CD14-positive monocyte (primary cell): ENCODE data around the gene TBX6. TPM values are rescaled to one million over a fixed set of nuclear protein-coding genes. Genes with fewer than 3 reads are reported as not detected.

ENCODE experiments used
- DNase-seq, 3 donors: peaks; one replicate each; pipeline ENCODE4 v3.0.0-alpha.2; 2011 to 2022
- H2AFZ ChIP-seq: 2 replicates; pipeline ENCODE4 v1.6.0; 2012; ENCODE audit warnings: mild to moderate bottlenecking, low read depth, low read length, inconsistent platforms; ENCODE audit not compliant: insufficient read depth, poor library complexity, severe bottlenecking
- H3K27ac ChIP-seq, 2 donors: 1 replicate in 1 of 2; 2 replicates in 1 of 2; pipeline ENCODE4 v1.5.1; 2012 to 2013; ENCODE audit warnings: low read length in 2 of 2, control low read depth in 1 of 2, inconsistent platforms in 1 of 2, low read depth in 1 of 2, mild to moderate bottlenecking in 1 of 2
- H3K27me3 ChIP-seq, 2 donors: one replicate each; pipeline versions ENCODE4 v1.6.0 to v1.6.1; 2011 to 2013; ENCODE audit warnings: low read length in 2 of 2; ENCODE audit not compliant: control insufficient read depth in 2 of 2, insufficient read depth in 2 of 2
- H3K36me3 ChIP-seq, 2 donors: replicated peaks in 1 of 2; 1 replicate in 1 of 2; 2 replicates in 1 of 2; pipeline versions ENCODE4 v1.5.1 to v1.6.1; 2012 to 2013; ENCODE audit warnings: low read length in 2 of 2, control low read depth in 1 of 2, inconsistent platforms in 1 of 2, mild to moderate bottlenecking in 1 of 2; ENCODE audit not compliant: insufficient read depth in 2 of 2, control insufficient read depth in 1 of 2
- H3K4me1 ChIP-seq, 2 donors: 1 replicate in 1 of 2; 2 replicates in 1 of 2; pipeline versions ENCODE4 v1.5.1 to v1.6.1; 2012 to 2013; ENCODE audit warnings: low read length in 2 of 2, control low read depth in 1 of 2, inconsistent platforms in 1 of 2, mild to moderate bottlenecking in 1 of 2, moderate library complexity in 1 of 2; ENCODE audit not compliant: insufficient read depth in 2 of 2, control insufficient read depth in 1 of 2
- H3K4me2 ChIP-seq: replicated peaks from 2 replicates; pipeline ENCODE3; 2012; ENCODE audit warnings: low read length, moderate library complexity, mild to moderate bottlenecking; ENCODE audit not compliant: poor library complexity, severe bottlenecking; ENCODE audit errors: extremely low read depth
- H3K4me3 ChIP-seq, 3 experiments: fragments of 200-600 bp in 1 of 3; sonication (generic) in 1 of 3; replicated peaks in 1 of 3; 1 replicate in 2 of 3; 2 replicates in 1 of 3; pipeline ENCODE4 v1.5.1; 2011 to 2013; ENCODE audit warnings: low read length in 3 of 3, mild to moderate bottlenecking in 3 of 3, control low read depth in 2 of 3, low read depth in 2 of 3, inconsistent platforms in 1 of 3, moderate library complexity in 1 of 3
- H3K79me2 ChIP-seq: 2 replicates; pipeline ENCODE4 v1.6.0; 2012; ENCODE audit warnings: mild to moderate bottlenecking, control low read depth, inconsistent platforms, low read length, moderate library complexity; ENCODE audit not compliant: insufficient read depth
- H3K9ac ChIP-seq: 2 replicates; pipeline ENCODE4 v1.6.0; 2017; ENCODE audit warnings: low read length, mild to moderate bottlenecking; ENCODE audit not compliant: insufficient read depth, poor library complexity, severe bottlenecking
- H3K9me3 ChIP-seq, 2 donors: replicated peaks in 1 of 2; 1 replicate in 1 of 2; 2 replicates in 1 of 2; pipeline versions ENCODE4 v1.5.1 to v1.6.1; 2012 to 2013; ENCODE audit warnings: low read length in 2 of 2, control low read depth in 1 of 2; ENCODE audit not compliant: control insufficient read depth in 1 of 2, insufficient read depth in 1 of 2
- H4K20me1 ChIP-seq: 2 replicates; pipeline ENCODE4 v1.6.0; 2012; ENCODE audit warnings: mild to moderate bottlenecking, low read length, control low read depth, moderate library complexity; ENCODE audit not compliant: insufficient read depth
- H3K27ac Mint-ChIP-seq, 7 donors: one replicate each; pipeline ENCODE4 v1.8.0; 2020; ENCODE audit warnings: mild to moderate bottlenecking in 7 of 7, mixed read lengths in 7 of 7, moderate library complexity in 6 of 7, inconsistent platforms in 2 of 7
- H3K27me3 Mint-ChIP-seq, 3 donors: one replicate each; pipeline ENCODE4 v1.8.0; 2021 to 2022; ENCODE audit warnings: low read depth in 3 of 3, mild to moderate bottlenecking in 3 of 3, mixed read lengths in 3 of 3, moderate library complexity in 3 of 3, inconsistent platforms in 1 of 3
- H3K36me3 Mint-ChIP-seq, 2 donors: one replicate each; pipeline ENCODE4 v1.8.0; 2020; ENCODE audit warnings: mixed read lengths in 2 of 2, inconsistent platforms in 1 of 2, mild to moderate bottlenecking in 1 of 2
- H3K4me1 Mint-ChIP-seq: one replicate; pipeline ENCODE4 v1.8.0; 2020; ENCODE audit warnings: mild to moderate bottlenecking, mixed read lengths
- H3K4me3 Mint-ChIP-seq, 2 donors: one replicate each; pipeline ENCODE4 v1.8.0; 2020; ENCODE audit warnings: mild to moderate bottlenecking in 2 of 2, mixed read lengths in 2 of 2, moderate library complexity in 1 of 2
- H3K9me3 Mint-ChIP-seq, 7 donors: one replicate each; pipeline ENCODE4 v1.8.0; 2020 to 2022; ENCODE audit warnings: mixed read lengths in 7 of 7, mild to moderate bottlenecking in 6 of 7, moderate library complexity in 6 of 7, inconsistent platforms in 2 of 7
- WGBS: methylation state at CpG from one replicate; pipeline ENCODE4 v1.1.5; 2013; ENCODE audit warnings: missing lambda C conversion rate; ENCODE audit not compliant: insufficient coverage; 5-methylcytosine and 5-hydroxymethylcytosine counted together
- intact Hi-C, 2 donors: fragments of 100-400 bp; cut with micrococcal nuclease; formaldehyde crosslinking; loops; one replicate each; pipeline versions ENCODE4 v1.15.0 to v1.15.1; 2023
- polyA plus RNA-seq, 3 donors: library from polyadenylated mRNA; depleted of rRNA in 1 of 3; unstranded in 2 of 3; stranded (reverse) in 1 of 3; fragments of 300-500 nt in 2 of 3; fragments of >200 nt in 1 of 3; fragmentation: Illumina TruSeq in 2 of 3; gene quantifications; 1 replicate in 2 of 3; 2 replicates in 1 of 3; pipeline ENCODE4 v1.2.3, GENCODE V29; 2012 to 2021
- TF ChIP-seq, protein P1 (sequence below): fragments of 200-600 bp; IDR thresholded peaks from one replicate; pipeline ENCODE4 v1.8.0; 2022; ENCODE audit warnings: antibody characterized with exemption, mild to moderate bottlenecking

Gene TBX6
- polyA plus RNA-seq, 3 donors = 0.10 to 0.65 (median 0.11) TPM

DNA sequence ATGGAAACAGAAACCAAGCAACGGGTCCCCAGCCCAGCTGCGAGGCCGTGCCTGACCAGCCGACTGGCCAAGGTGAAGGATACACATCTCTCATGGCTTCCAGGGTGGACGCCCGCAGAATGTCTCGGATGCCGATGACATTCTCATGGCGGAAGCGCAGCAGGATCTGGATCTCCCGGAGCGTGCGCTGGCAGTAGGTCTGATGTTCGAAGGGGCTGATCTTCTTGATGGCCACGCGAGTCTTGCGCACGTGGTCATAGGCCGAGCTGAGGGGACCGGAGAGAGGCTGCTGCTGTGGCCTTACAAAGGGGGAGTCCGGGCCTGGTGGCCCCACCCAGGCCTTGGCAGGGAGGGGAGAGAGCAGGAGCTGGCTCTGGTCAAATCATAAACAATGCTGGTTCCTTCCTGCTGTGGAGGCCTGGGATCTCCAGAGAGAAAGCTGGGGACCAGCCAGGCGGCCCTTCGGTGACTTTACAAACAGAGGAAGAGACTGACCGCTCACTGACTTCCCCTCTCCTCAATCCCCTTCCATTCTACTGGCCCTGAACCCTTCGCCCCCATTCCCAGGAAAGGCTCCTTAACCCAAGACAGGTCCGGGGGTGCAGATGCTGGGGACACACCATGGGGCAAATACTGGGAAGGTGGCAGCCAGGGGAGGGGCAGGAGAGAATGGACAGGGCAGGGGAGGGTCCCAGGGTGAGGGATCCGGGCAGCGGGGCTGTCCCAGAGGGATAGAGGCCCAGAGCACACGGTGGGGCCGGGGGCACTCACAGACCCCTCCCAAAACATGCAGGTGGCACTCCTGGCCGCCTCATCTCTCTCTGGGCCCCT is 30.2 kb upstream of the TBX6 start:
- intact Hi-C loops = loop anchor here (2.0 to 5.0 kb wide), 2 partner anchors 29 to 55 kb away; partner anchors contain the start of gene ALDOA (in 2 of the 2)

More for the DNA sequence above, 30.2 kb upstream of the TBX6 start:
- Mint-ChIP-seq H3K36me3 (peaks cover 29 to 43% of the 10 kb centered on the region in 2 donors), H3K27me3 (peaks cover 0 to 4% (median 0%) of the 10 kb centered on the region in 3 donors), H3K27ac (peak overlapping the region; percentile 34 to 93 (median 80)), H3K4me1 (peaks cover 24% of the 10 kb centered on the region), H3K9me3 (no peaks in the 10 kb centered on the region), H3K4me3 (peak overlapping the region; percentile 91 to 96)
- WGBS = 84% methylated on average over 22 of the region's 31 CpGs
- peak overlapping the region; percentile 93 for H2AFZ ChIP-seq
- peaks cover 14% of the 10 kb centered on the region for H3K79me2 ChIP-seq
- H4K20me1 ChIP-seq = no peaks in the 10 kb centered on the region
- peak overlapping the region; percentile 38 to 66 for H3K27ac ChIP-seq
- peak overlapping the region; percentile 97 for H3K4me2 ChIP-seq
- peaks cover 28 to 29% of the 10 kb centered on the region in 2 donors for H3K4me1 ChIP-seq
- H3K9ac ChIP-seq = peak overlapping the region; percentile 65
- DNase-seq = peak in 1 of 3 donors; percentile 10
- H3K4me3 ChIP-seq = peak overlapping the region; percentile 76 to 91 (median 80)
- H3K27me3 ChIP-seq = no peaks in the 10 kb centered on the region
- no peaks in the 10 kb centered on the region for H3K9me3 ChIP-seq
- TF ChIP-seq, protein P1, sequence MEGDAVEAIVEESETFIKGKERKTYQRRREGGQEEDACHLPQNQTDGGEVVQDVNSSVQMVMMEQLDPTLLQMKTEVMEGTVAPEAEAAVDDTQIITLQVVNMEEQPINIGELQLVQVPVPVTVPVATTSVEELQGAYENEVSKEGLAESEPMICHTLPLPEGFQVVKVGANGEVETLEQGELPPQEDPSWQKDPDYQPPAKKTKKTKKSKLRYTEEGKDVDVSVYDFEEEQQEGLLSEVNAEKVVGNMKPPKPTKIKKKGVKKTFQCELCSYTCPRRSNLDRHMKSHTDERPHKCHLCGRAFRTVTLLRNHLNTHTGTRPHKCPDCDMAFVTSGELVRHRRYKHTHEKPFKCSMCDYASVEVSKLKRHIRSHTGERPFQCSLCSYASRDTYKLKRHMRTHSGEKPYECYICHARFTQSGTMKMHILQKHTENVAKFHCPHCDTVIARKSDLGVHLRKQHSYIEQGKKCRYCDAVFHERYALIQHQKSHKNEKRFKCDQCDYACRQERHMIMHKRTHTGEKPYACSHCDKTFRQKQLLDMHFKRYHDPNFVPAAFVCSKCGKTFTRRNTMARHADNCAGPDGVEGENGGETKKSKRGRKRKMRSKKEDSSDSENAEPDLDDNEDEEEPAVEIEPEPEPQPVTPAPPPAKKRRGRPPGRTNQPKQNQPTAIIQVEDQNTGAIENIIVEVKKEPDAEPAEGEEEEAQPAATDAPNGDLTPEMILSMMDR = no peak
- peaks cover 17 to 31% of the 10 kb centered on the region in 2 donors for H3K36me3 ChIP-seq
